Keratinocyte (primary cell): ENCODE data around the gene OR1D5. TPM values are rescaled to one million over a fixed set of nuclear protein-coding genes. Genes with fewer than 3 reads are reported as not detected.

Experiments
- DNase-seq: peaks from one replicate; pipeline ENCODE4 v3.0.0-alpha.2; 2011; ENCODE audit warnings: low read depth, missing footprints, low spot score
- FAIRE-seq: peaks from 2 replicates; lab custom pipeline; 2011; peaks lifted over from hg19 to GRCh38; lab: Jason Lieb, UNC
- H2AFZ ChIP-seq: 2 replicates; pipeline ENCODE4 v1.6.0; 2012; ENCODE audit warnings: low read length, control low read depth, inconsistent platforms; ENCODE audit not compliant: control insufficient read depth
- H3K27ac ChIP-seq: 2 replicates; pipeline ENCODE4 v1.5.1; 2011; ENCODE audit warnings: low read length; ENCODE audit not compliant: control insufficient read depth, insufficient read depth
- H3K27me3 ChIP-seq: 3 replicates; pipeline ENCODE4 v1.6.0; 2011; ENCODE audit warnings: low read length; ENCODE audit not compliant: control insufficient read depth, insufficient read depth; ENCODE audit errors: extremely low read depth
- H3K36me3 ChIP-seq, 2 experiments: 2 replicates in 1 of 2; 3 replicates in 1 of 2; pipeline ENCODE4 v1.5.1; 2011; ENCODE audit warnings: low read length in 2 of 2, mild to moderate bottlenecking in 1 of 2; ENCODE audit not compliant: control insufficient read depth in 2 of 2, insufficient read depth in 2 of 2; ENCODE audit errors: extremely low read depth in 1 of 2
- H3K4me1 ChIP-seq: 3 replicates; pipeline ENCODE4 v1.5.1; 2011; ENCODE audit warnings: low read length; ENCODE audit not compliant: control insufficient read depth, insufficient read depth; ENCODE audit errors: extremely low read depth
- H3K4me2 ChIP-seq: 3 replicates; pipeline ENCODE4 v1.6.0; 2011; ENCODE audit warnings: low read depth, low read length; ENCODE audit not compliant: control insufficient read depth, insufficient read depth; ENCODE audit errors: extremely low read depth
- H3K4me3 ChIP-seq, 3 experiments: fragments of 200-600 bp in 1 of 3; sonication (generic) in 1 of 3; 2 replicates in 2 of 3; 3 replicates in 1 of 3; pipeline ENCODE4 v1.5.1; 2011 to 2016; ENCODE audit warnings: low read length in 3 of 3, mild to moderate bottlenecking in 3 of 3, control low read depth in 2 of 3, inconsistent platforms in 1 of 3, low read depth in 1 of 3, mixed read lengths in 1 of 3, mixed run types in 1 of 3, moderate library complexity in 1 of 3; ENCODE audit not compliant: control insufficient read depth in 2 of 3, insufficient read depth in 2 of 3; ENCODE audit errors: extremely low read depth in 1 of 3
- H3K79me2 ChIP-seq: 2 replicates; pipeline ENCODE4 v1.6.0; 2012; ENCODE audit warnings: low read length; ENCODE audit not compliant: control insufficient read depth, insufficient read depth
- H3K9ac ChIP-seq: 3 replicates; pipeline ENCODE4 v1.6.0; 2011; ENCODE audit warnings: low read length; ENCODE audit not compliant: control insufficient read depth, insufficient read depth; ENCODE audit errors: extremely low read depth
- H3K9me1 ChIP-seq: 3 replicates; pipeline ENCODE4 v1.6.0; 2011; ENCODE audit warnings: low read length; ENCODE audit not compliant: control insufficient read depth, insufficient read depth; ENCODE audit errors: extremely low read depth
- H3K9me3 ChIP-seq: 2 replicates; pipeline ENCODE4 v1.5.1; 2012; ENCODE audit warnings: low read depth, low read length; ENCODE audit not compliant: control insufficient read depth
- H4K20me1 ChIP-seq: 3 replicates; pipeline ENCODE4 v1.6.0; 2011; ENCODE audit warnings: low read length; ENCODE audit not compliant: control insufficient read depth, insufficient read depth; ENCODE audit errors: extremely low read depth
- EZH2 ChIP-seq: IDR thresholded peaks from one replicate; pipeline ENCODE4 v1.6.1; 2012; ENCODE audit warnings: inconsistent platforms, mild to moderate bottlenecking, low read length, moderate library complexity
- dilution Hi-C: fragments of 300-500 bp; cut with MboI; formaldehyde crosslinking; loops from one replicate; pipeline ENCODE4 v1.7.0; 2020; ENCODE audit warnings: low sequenced_read_pairs; ENCODE audit not compliant: extremely low pct_ligation_motif_present
- polyA plus RNA-seq, 5 experiments: library from polyadenylated mRNA; depleted of rRNA in 3 of 5; stranded (reverse) in 3 of 5; stranded (forward) in 1 of 5; unstranded in 1 of 5; fragments of >200 nt; gene quantifications; 1 replicate in 1 of 5; 2 replicates in 3 of 5; 3 replicates in 1 of 5; pipeline versions ENCODE4 v1.2.1 to v1.2.3, GENCODE V29; 2011 to 2012; ENCODE audit warnings: missing spikeins in 2 of 5, low read depth in 1 of 5, low replicate concordance in 1 of 5
- TF ChIP-seq, protein P1 (sequence below), 3 experiments: IDR thresholded peaks in 1 of 3; conservative IDR thresholded peaks in 1 of 3; optimal IDR thresholded peaks in 1 of 3; 2 replicates in 2 of 3; 3 replicates in 1 of 3; pipeline versions ENCODE3 to v1.5.1; 2011; ENCODE audit warnings: low read length in 3 of 3, mild to moderate bottlenecking in 3 of 3, moderate library complexity in 2 of 3, control low read depth in 1 of 3, inconsistent platforms in 1 of 3; ENCODE audit not compliant: insufficient read depth in 2 of 3; ENCODE audit errors: extremely low read depth in 1 of 3

Gene OR1D5
- polyA plus RNA-seq, 1 donor (not counting 4 experiments of a cell fraction or from before 2014, with no cell fraction given) = not detected

DNA sequence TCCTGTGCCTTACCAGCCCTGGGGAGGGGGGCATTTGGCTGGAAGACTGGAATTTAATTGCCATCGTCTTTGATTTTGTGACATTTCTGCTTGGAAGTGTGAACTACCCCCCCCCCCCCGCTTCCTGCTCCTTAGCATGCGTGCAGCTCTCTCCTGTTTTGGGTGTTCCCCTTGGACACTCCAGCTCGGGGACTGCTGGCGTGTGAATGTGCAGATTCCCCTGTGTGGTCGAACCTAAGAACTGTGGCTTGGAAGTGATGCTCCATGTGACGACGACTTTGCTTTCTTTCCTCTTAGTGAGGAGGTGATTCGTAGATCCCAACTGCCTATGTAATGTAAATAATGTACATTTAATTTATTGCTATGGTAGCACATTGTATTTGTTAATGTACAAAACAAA is 26.1 kb downstream of the OR1D5 start:
- no peak for TF ChIP-seq EZH2
- TF ChIP-seq, protein P1, sequence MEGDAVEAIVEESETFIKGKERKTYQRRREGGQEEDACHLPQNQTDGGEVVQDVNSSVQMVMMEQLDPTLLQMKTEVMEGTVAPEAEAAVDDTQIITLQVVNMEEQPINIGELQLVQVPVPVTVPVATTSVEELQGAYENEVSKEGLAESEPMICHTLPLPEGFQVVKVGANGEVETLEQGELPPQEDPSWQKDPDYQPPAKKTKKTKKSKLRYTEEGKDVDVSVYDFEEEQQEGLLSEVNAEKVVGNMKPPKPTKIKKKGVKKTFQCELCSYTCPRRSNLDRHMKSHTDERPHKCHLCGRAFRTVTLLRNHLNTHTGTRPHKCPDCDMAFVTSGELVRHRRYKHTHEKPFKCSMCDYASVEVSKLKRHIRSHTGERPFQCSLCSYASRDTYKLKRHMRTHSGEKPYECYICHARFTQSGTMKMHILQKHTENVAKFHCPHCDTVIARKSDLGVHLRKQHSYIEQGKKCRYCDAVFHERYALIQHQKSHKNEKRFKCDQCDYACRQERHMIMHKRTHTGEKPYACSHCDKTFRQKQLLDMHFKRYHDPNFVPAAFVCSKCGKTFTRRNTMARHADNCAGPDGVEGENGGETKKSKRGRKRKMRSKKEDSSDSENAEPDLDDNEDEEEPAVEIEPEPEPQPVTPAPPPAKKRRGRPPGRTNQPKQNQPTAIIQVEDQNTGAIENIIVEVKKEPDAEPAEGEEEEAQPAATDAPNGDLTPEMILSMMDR (optimal IDR thresholded peaks at IDR 0.05 in 1 of 3, IDR thresholded peaks at IDR 0.05 in 1 of 3, conservative IDR thresholded peaks at IDR 0.05 in 1 of 3; ENCODE audit: extremely low read depth in 1 of 3, insufficient read depth in 2 of 3, low read length in 3 of 3) = no peak
- Histone ChIP-seq H3K36me3 (peaks cover 4 to 7% of the 10 kb centered on the region in 2 experiments), H3K27ac (no peak overlapping the region), H3K9me3 (no peaks in the 10 kb centered on the region), H3K4me1 (no peaks in the 10 kb centered on the region), H3K4me2 (no peak overlapping the region), H3K9ac (no peak overlapping the region), H4K20me1 (no peaks in the 10 kb centered on the region), H3K9me1 (no peaks in the 10 kb centered on the region), H2AFZ (no peak overlapping the region), H3K4me3 (no peak overlapping the region), H3K79me2 (no peaks in the 10 kb centered on the region), H3K27me3 (no peaks in the 10 kb centered on the region)
- DNase-seq = no peak
- no peak for FAIRE-seq
- dilution Hi-C loops = no loop called here

DNA sequence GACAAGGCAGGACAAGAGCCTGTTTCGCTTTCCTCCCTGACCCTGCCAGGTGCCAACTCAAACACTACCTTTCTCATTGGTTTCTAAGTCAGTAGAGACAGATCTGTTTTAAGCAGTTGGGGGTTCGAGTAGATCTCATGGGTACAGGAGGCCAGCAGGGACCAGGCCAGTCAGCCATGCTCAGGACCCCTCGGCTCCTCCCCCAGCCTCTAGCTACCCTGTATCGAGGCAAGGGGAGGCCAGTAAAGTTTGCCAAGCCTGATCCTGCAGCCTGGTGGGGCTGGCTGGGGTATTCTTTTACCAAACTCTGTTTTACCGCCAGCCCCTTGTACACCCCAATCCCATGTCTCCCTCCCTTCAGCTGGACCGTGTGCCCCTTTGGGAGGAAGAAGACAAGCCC is 26.6 kb downstream of the OR1D5 start:
- no peaks in the 10 kb centered on the region for H3K27me3 ChIP-seq
- H3K27ac ChIP-seq = no peak overlapping the region
- no peak overlapping the region for H3K4me3 ChIP-seq
- H3K9me1 ChIP-seq = no peaks in the 10 kb centered on the region
- no peaks in the 10 kb centered on the region for H4K20me1 ChIP-seq
- H3K79me2 ChIP-seq = no peaks in the 10 kb centered on the region
- H3K4me1 ChIP-seq = no peaks in the 10 kb centered on the region
- no peak overlapping the region for H3K9ac ChIP-seq
- H2AFZ ChIP-seq = no peak overlapping the region
- H3K4me2 ChIP-seq = no peak overlapping the region
- TF ChIP-seq, protein P1 (optimal IDR thresholded peaks at IDR 0.05 in 1 of 3, IDR thresholded peaks at IDR 0.05 in 1 of 3, conservative IDR thresholded peaks at IDR 0.05 in 1 of 3; ENCODE audit: extremely low read depth in 1 of 3, insufficient read depth in 2 of 3, low read length in 3 of 3) = no peak
- TF ChIP-seq EZH2 = no peak
- H3K36me3 ChIP-seq = peaks cover 4 to 7% of the 10 kb centered on the region in 2 experiments
- dilution Hi-C loops = no loop called here
- H3K9me3 ChIP-seq = no peaks in the 10 kb centered on the region
- DNase-seq = no peak
- FAIRE-seq = no peak
